DMS153 (cell line): ENCODE results near the gene SCO1.
A peak's percentile ranks its signal among the peaks of the same experiment; 100 is the strongest.

Source experiments
- DNase-seq: peaks from one replicate; lab custom pipeline; 2025; lab: John Stamatoyannopoulos, UW

Gene SCO1

DNA sequence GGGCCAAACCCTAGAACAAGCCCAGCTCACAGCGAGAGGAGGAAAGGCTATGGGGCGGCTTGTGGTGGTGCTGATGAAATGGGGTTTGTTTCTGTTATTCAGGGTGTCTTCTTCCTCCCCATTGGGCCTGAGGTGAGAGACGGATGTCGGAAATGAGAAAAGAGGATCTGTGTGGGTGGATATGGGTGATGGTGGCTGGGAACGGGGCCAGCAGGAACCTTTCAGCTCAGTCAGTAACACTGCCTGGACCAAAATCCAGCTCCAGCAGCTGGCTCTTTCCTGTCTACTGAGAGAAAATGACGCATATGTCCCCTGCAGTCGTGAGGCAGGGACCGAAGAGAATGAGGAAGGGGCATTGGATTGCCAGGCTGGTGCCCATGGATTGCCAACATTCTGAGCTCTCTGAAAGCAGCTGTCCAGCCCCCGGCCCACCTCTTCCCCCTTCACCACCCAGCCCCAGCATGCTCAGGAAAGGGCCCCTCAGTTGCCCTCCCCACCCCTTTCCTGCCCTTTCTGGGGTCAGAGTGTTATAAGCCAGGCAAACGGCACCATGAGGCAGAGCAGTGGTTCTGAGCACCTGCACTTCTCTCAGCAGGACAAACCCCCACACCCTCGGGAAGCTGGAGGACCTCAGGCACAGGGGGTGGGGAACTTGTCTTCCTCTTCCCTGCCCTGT, 44.2 kb downstream of the SCO1 start:
- no peak for DNase-seq

DNA sequence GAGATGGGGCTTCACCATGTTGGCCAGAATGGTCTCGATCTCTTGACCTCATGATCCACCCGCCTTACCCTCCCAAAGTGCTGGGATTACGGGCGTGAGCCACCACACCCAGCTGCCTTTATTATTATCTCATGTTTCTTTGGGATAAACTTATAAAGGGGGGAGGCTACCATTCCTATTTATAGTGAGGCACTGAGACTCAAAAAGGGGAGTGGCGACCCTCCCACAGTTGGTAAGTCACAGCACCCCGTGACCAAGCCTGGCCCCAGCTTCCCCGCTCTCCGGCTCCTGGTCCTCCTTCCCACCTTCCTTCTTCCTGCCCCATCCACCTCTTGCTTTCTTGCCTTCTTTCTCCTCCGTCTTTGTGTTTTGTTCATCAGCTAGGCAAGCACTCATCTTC, 45.4 kb downstream of the SCO1 start:
- no peak for DNase-seq

- DNase-seq, result no peak
These were observed 47.7 kb downstream of the SCO1 start for GRCh38 chr17:10649602-10650001.

GRCh38 chr17:10648956-10649355, 48.4 kb downstream of the SCO1 start:
- no peak for DNase-seq

GRCh38 chr17:10648381-10648780, 49.0 kb downstream of the SCO1 start:
- no peak for DNase-seq

DNA sequence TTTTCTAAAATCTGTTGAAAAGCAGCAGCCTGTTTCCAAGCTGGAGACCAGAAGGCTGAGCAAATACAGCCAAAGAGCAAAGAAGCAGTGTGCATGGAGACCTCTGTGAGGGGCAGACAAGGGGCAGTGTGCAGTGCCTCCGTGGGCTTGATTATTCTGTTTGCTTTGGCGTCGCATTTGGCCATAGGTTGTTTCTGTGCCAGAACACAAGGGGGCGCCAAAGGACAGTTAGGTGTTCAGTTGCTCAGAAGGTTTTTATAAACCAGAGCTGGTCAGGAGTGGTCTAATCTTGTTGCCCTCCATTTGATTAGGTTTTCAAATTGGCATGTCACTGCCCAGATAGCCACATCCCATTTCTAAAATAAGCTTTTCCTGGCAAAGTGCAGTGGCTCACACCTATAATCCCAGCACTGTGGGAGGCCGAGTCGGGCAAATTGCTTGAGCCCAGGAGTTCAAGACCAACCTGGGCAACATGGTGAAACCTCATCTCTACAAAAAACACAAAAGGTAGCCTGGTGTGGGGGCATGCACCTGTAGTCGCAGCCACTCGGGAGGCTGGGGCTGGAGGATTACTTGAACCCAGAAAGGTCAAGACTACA, 50.8 kb downstream of the SCO1 start:
- DNase-seq, result peak; percentile 2

DNA sequence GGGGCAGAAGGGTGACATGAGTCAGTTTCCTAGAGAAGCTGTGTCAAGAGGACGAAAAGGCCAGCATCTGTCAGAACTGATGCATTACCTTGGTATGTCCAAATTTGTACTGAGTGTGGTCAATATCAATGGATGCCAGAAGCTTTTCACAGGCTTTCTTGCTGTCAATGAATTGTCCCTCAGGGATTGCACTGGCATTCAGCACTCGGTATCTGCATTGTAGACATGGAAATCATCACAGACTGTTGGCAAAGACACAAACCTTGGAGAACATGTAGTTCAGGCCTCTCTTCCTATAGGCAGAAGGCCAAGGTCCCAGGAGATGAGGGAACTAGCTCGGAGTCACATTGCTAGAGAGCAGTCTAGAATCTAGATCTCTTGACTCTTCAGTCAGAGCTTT, 56.9 kb downstream of the SCO1 start:
- no peak for DNase-seq

DNA sequence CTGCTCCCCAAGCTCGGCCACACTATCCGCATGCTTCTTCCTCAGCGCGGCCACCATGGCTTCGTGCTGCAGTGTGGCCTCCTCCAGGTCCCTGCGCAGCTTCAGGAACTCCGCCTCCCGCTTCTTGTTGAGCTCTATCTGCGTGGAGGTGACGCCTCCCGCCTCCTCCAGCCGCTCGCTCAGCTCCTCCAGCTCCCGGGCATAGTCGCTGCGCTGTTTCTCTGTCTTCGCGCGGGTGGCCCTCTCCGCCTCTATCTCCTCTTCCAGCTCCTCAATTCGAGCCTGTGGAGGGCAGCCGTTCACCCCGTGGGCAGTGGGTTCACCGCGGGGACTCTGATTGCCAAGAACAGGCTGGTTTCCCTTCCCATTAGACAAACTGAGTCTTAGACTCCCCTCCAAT, 59.2 kb downstream of the SCO1 start:
- DNase-seq, result no peak

DNA sequence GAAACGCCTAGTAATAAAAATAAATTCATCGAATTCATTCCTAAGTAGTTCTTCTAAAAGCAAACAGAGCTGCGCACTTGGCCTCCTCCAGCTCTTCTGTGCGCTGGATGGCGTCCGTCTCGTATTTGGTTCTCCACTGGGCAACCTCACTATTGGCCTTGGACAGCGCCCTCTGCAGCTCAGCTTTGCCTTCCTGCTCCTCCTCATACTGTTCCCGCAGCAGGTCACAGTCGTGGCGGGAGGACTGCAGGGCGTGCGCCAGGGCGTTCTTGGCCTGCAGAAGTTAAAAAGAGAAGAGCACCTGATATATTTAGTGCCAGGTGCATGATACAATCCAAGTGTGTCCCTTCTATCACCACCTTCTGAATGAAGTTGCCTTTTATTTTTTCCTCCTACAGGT, 62.0 kb downstream of the SCO1 start:
- DNase-seq, result no peak

DNA sequence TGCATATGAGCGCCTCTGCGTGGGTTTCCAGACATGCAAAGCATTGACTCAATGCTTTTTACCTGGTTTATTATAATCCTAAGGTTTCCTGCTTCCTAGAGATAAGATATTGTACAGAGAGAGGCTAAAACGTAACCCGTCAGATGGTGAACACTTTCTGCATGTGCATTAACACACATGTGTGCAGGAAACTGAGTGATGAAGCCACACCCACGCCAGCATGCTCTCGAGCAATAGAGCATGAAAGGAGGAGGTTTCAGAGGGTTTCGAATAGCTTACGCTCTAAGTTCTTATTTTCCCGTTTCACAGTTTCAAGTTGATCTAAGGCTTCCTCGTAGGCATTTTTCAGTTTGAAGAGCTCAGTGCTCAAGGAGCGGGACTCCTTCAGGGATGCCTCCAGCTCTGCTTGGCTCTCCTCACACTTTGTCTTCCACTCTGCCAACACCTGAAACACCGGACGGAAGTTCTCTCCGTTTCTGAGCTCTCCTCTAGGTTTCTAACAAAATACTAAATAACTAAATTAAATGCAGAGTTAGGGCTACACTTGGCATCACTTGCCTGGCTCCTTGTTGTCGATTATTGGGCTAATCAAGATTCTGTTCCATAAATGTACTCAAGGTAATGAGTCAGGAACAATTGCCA, 63.5 kb downstream of the SCO1 start:
- DNase-seq, result no peak

DNA sequence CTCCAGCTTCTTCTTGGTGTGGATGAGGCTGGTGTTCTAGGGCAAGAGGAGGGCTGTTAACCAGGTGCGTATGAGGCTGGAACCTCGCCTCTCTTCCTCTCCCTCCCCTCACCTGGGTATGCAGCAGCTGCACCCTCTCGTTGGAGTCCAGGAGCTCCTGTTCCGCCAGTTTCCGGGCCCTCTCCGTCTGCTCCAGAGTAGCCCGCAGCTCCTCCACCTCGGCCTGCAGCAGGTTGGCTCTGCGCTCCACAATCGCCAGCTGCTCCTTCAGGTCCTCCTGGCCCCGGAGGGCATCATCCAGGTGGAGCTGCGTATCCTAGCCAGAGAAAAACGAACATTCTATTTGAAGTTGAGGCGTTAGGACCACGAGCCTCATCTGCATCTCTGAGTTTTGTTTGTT, 65.6 kb downstream of the SCO1 start:
- no peak for DNase-seq

GRCh38 chr17:10631048-10631700, 66.2 kb downstream of the SCO1 start:
- DNase-seq, result no peak

GRCh38 chr17:10629706-10630105, 67.6 kb downstream of the SCO1 start:
- DNase-seq, result no peak

DNA sequence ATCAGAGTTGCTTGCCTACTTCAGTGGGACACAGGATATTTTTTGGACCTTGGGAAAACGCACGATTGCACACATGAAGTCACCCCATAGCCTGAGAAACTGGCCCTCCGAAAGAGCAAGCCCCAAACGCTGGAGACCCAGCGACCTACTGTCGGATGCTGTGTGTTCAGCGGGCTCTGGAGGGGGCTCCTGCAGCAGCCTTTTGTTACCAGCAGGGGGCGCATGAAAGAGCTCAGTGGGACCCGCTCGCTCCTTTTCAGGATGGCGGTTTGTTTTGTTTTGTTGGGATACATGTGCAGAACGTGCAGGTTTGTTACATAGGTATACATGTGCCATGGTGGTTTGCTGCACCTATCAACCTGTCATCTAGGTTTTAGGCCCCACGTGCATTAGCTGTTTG, 68.6 kb downstream of the SCO1 start:
- DNase-seq, result no peak

DNA sequence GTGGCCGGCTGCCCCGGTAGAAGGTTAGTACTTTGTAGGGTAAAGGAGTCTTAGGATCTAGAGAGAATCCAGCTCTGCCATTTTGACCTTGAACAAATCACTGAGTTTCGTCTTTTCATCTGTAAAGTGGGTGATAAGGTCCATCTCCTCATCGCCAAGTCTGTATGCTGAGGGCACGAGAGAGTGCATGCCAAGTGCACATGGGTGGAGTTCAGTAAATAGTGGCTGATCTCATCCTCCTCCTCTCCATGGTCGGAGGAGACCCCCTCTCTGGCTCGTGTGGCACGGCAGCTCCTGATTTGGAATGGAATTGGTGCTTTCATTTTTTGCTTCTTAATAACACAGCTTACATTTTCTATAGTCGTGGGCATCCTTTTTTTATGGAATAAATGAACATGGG, 70.9 kb downstream of the SCO1 start:
- no peak for DNase-seq

- no peak for DNase-seq
These were observed 72.4 kb downstream of the SCO1 start for GRCh38 chr17:10624969-10625368.

DNA sequence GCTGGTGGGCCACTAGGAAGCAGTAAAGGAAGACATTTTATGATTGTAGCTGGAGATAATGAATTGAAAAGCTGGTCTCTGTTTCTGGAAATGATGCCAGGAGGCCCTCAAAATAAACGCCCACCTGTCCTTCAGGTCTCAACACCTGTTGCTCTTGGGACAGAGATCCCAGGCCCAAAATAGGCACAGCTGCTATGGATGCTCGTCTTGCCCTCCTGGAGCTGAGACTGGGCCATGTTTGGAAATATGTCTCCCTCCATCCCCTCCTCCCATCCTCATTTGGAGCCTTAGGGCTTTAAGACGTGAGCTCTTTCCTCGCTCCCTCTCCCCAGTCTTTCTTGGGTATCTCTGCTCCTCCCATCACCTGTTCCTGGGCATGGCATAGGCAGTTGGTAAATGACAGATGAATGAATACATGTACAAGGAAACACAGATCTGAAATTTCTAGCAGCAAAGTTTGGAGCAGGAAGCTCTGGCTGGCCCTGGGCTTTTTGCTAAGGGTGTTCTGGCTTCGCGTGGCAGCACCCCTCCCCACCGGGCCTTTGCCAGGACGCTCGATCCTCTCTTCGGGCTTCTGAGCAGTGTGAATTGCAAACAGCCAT, 73.5 kb downstream of the SCO1 start:
- DNase-seq, result no peak

DNA sequence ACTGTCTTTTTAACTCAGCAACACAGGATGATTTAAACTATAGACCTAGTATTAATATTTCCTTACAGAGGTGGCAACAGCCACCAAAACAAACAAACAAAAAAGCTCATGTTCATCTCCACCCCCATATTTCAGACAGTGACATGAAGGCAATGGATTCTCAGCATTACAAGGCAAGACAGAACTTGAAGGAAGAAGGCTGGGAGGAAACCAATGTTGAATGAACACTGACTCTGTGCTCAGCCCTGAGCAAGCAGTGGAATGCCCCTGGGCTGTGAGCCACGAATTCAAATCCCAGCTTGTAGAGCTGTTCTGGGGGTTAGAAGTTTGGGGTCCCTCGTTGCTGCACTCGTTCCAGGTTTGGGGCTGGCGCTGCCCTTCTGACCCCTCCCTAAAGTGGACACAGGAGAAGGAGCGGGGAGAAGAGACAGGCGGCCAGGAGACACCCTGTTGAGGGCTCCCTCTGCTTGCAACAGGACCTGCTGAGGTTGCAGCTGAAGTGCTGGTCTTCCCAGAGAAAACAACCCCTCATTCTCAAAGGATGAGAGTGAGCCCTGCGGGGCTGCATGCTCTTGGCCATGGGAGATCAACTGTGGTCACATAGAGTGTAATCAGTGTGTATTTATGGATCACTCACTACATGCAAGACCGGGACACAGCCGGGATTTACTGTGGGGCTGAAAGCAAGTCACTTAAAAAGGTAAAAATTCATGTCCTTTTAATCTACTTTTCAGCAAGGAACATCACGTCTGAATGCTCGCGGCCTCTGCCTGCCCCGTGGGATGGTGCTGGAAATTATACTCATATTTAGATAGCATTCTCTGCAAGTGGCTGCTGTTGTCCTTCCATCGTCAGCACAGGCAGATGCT, 74.5 kb downstream of the SCO1 start:
- no peak for DNase-seq
